ENCODE measurements around the gene NOP53. TPM values are rescaled to one million over a fixed set of nuclear protein-coding genes. Genes with fewer than 3 reads are reported as not detected.
"Not testable (repeated sequence)": the region's sequence is repeated elsewhere in the genome, so short reads cannot be mapped to it uniquely, and the experiment has no call there.

NOP53 gene
- total and polyA plus RNA-seq, 4 donors = 25.8 to 85.5 (median 38.6) TPM

DNA sequence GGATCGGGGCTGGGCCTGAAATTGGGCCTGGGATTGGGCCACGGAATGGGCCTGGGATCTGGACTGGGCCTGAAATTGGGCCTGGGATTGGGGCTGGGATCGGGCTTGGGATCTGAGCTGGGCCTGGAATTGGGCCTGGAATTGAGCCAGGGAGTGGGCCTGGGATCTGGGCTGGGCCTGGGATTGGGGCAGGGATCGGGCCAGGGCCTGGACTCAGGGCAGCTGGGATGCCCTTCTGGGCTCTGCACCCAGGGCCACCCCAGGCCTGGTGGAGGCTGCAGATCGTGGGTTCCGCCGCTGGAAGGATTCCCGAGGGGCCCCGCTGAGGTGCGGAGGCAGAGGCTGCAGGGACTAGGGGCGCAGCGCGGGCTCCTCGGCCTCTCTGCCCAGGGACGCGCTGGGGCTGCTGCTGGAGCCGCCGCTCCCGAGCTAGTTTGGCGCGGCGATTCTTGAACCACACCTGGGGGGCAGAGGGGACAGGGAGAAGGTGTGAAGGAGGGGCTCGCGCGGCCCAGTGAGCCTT is 57.2 kb downstream of the NOP53 start (continued):
- TF ChIP-seq, protein P1, sequence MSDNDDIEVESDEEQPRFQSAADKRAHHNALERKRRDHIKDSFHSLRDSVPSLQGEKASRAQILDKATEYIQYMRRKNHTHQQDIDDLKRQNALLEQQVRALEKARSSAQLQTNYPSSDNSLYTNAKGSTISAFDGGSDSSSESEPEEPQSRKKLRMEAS (IDR thresholded peaks at IDR 0.05) = no peak

DNA sequence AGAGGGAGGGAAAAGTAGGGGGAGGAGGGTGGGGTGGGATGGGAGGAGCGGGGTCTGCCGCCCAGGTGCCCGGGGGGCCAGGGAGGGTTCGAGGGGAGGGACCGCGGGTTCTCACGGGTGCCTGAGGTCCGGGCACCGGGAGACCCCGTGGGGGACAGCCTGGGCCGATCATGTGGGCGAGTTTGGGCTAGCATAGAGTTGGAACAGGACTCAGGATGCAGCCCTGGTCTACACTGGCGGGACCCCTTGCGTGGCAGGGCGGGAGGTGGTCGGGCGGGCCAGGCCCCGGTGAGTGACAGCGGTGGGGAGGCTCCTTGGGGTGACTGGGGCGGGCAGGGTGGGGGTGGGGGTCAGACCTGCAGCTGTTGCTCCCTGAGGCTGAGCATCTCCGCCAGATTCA is 57.8 kb downstream of the NOP53 start:
- H3K4me1 ChIP-seq (ENCODE audit: control insufficient read depth in 4 of 4, insufficient read depth in 4 of 4, low read length in 3 of 4); H3K4me3 ChIP-seq (ENCODE audit: low read depth in 1 of 3, low read length in 3 of 3); H3K27me3 ChIP-seq (ENCODE audit: control insufficient read depth in 4 of 4, insufficient read depth in 4 of 4, low read length in 3 of 4); H3K9me3 ChIP-seq (ENCODE audit: control insufficient read depth in 4 of 4, low read length in 3 of 4); H3K27ac ChIP-seq (ENCODE audit: low read depth in 1 of 2, low read length in 2 of 2); DNase-seq (ENCODE audit: low spot score); H3K9ac ChIP-seq (ENCODE audit: low read depth in 1 of 2, low read length in 2 of 2); H3K36me3 ChIP-seq (ENCODE audit: control insufficient read depth in 4 of 4, insufficient read depth in 3 of 4, low read depth in 1 of 4, low read length in 3 of 4): not testable (repeated sequence)
- WGBS = 78% methylated on average over 21 of the region's 21 CpGs

DNA sequence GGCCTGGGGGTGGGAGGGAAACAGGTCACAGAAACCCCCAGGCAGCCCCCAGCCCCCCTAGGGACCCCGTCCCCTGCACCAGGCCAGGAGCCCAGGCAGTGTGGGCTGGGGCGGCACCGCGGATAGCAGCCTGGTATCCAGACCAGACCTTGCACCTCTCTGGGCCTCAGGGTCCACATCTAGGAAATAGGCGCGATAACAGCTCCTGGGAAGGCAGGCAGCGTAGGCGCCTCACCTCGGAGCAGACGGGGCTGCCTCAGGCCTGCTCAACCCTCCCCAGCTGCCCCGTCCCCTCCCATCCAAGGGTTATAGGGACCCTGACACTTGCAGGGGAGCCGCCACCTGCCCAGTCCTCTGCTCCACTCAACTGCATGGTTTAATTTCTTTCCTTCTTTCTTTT is 58.3 kb downstream of the NOP53 start:
- H3K9me3 ChIP-seq (ENCODE audit: control insufficient read depth in 4 of 4, low read length in 3 of 4); H3K27ac ChIP-seq (ENCODE audit: low read depth in 1 of 2, low read length in 2 of 2); H3K9ac ChIP-seq (ENCODE audit: low read depth in 1 of 2, low read length in 2 of 2); H3K4me3 ChIP-seq (ENCODE audit: low read depth in 1 of 3, low read length in 3 of 3); H3K4me1 ChIP-seq (ENCODE audit: control insufficient read depth in 4 of 4, insufficient read depth in 4 of 4, low read length in 3 of 4); H3K27me3 ChIP-seq (ENCODE audit: control insufficient read depth in 4 of 4, insufficient read depth in 4 of 4, low read length in 3 of 4); DNase-seq (ENCODE audit: low spot score); H3K36me3 ChIP-seq (ENCODE audit: control insufficient read depth in 4 of 4, insufficient read depth in 3 of 4, low read depth in 1 of 4, low read length in 3 of 4): not testable (repeated sequence)
- 89% methylated on average over 11 of the region's 12 CpGs for WGBS

DNA sequence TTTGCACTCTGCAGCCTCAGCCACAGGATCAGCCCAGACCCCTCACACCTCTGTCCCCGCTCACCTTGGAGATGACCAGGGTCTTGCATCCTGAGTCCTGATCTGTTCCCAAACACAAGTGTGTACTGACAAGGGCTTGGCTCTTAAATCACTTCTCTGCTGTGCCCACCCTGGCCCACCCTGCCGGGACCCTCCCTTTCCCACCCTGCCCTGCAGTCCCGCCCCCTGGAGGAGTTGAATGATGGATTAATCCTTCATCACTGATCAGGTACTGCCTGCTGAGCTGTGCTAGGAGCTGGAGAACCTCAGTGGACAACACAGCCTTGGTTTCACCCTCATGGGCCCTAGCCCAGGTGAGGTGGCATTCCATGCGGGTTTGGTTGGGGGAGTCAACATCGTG is 59.1 kb downstream of the NOP53 start, which contains the start of gene TPRX1:
TSS of gene TPRX1 (minus strand) at position 101 of the 400 bp plus-strand sequence. CDS start at position 89, 12 bp downstream.
- DNase-seq (ENCODE audit: low spot score); H3K4me1 ChIP-seq (ENCODE audit: control insufficient read depth in 4 of 4, insufficient read depth in 4 of 4, low read length in 3 of 4); H3K4me3 ChIP-seq (ENCODE audit: low read depth in 1 of 3, low read length in 3 of 3); H3K36me3 ChIP-seq (ENCODE audit: control insufficient read depth in 4 of 4, insufficient read depth in 3 of 4, low read depth in 1 of 4, low read length in 3 of 4); H3K27ac ChIP-seq (ENCODE audit: low read depth in 1 of 2, low read length in 2 of 2); H3K9me3 ChIP-seq (ENCODE audit: control insufficient read depth in 4 of 4, low read length in 3 of 4); H3K27me3 ChIP-seq (ENCODE audit: control insufficient read depth in 4 of 4, insufficient read depth in 4 of 4, low read length in 3 of 4); H3K9ac ChIP-seq (ENCODE audit: low read depth in 1 of 2, low read length in 2 of 2): not testable (repeated sequence)
- WGBS = 66% methylated on average over 5 of the region's 5 CpGs

DNA sequence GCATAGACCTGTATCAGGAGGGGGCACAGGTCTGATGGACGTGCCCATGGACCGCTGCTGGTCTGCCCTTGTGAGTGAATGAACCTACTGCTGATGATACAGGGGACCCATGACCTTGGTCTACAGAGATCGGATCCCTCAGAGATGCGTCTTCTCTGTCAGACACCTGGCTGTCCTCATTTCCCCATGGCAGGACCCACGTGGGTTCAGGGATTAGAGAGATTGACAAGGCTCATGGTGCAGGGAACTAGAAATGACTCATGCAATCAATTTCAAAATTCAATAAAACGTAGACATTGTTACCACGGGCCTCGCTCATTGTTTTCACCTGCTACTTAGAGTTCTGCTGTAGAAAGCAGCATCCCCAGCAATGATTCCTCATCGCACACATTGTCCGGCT is 60.0 kb downstream of the NOP53 start:
- Histone ChIP-seq H3K9ac (ENCODE audit: low read depth in 1 of 2, low read length in 2 of 2) (no peak overlapping the region), H3K27ac (ENCODE audit: low read depth in 1 of 2, low read length in 2 of 2) (no peak overlapping the region), H3K27me3 (ENCODE audit: control insufficient read depth in 4 of 4, insufficient read depth in 4 of 4, low read length in 3 of 4) (no peaks in the 10 kb centered on the region), H3K9me3 (ENCODE audit: control insufficient read depth in 4 of 4, low read length in 3 of 4) (no peaks in the 10 kb centered on the region), H3K4me1 (ENCODE audit: control insufficient read depth in 4 of 4, insufficient read depth in 4 of 4, low read length in 3 of 4) (no peaks in the 10 kb centered on the region), H3K4me3 (ENCODE audit: low read depth in 1 of 3, low read length in 3 of 3) (no peak overlapping the region), H3K36me3 (ENCODE audit: control insufficient read depth in 4 of 4, insufficient read depth in 3 of 4, low read depth in 1 of 4, low read length in 3 of 4) (no peaks in the 10 kb centered on the region)
- TF ChIP-seq, protein P2, sequence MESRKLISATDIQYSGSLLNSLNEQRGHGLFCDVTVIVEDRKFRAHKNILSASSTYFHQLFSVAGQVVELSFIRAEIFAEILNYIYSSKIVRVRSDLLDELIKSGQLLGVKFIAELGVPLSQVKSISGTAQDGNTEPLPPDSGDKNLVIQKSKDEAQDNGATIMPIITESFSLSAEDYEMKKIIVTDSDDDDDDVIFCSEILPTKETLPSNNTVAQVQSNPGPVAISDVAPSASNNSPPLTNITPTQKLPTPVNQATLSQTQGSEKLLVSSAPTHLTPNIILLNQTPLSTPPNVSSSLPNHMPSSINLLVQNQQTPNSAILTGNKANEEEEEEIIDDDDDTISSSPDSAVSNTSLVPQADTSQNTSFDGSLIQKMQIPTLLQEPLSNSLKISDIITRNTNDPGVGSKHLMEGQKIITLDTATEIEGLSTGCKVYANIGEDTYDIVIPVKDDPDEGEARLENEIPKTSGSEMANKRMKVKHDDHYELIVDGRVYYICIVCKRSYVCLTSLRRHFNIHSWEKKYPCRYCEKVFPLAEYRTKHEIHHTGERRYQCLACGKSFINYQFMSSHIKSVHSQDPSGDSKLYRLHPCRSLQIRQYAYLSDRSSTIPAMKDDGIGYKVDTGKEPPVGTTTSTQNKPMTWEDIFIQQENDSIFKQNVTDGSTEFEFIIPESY (IDR thresholded peaks at IDR 0.05) = no peak
- TF ChIP-seq YY1 (IDR thresholded peaks at IDR 0.05) = no peak
- 81% methylated on average over 10 of the region's 10 CpGs for WGBS
- no peak for DNase-seq (ENCODE audit: low spot score)

DNA sequence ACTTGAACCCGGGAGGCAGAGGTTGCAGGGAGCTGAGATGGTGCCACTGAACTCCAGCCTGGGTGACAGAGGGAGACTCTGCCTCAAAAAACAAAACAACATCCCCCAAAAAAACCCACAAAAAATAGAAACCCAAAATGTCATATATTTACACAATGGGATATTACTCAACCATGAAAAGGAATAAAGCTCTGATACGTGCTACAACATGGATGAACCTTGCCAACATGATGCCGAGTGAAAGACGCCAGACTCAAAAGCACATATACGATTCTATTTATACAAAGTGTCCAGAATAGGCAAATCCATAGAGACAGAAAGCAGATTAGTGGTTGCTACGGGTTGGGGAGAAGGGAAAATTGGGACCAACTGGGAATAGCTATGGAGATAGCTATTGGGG is 61.1 kb downstream of the NOP53 start:
- H3K4me1 ChIP-seq (ENCODE audit: control insufficient read depth in 4 of 4, insufficient read depth in 4 of 4, low read length in 3 of 4) = no peaks in the 10 kb centered on the region
- WGBS = 88% methylated on average over 6 of the region's 6 CpGs
- no peaks in the 10 kb centered on the region for H3K36me3 ChIP-seq (ENCODE audit: control insufficient read depth in 4 of 4, insufficient read depth in 3 of 4, low read depth in 1 of 4, low read length in 3 of 4)
- no peak for DNase-seq (ENCODE audit: low spot score)
- H3K27me3 ChIP-seq (ENCODE audit: control insufficient read depth in 4 of 4, insufficient read depth in 4 of 4, low read length in 3 of 4) = no peaks in the 10 kb centered on the region
- H3K9ac ChIP-seq (ENCODE audit: low read depth in 1 of 2, low read length in 2 of 2) = no peak overlapping the region
- H3K4me3 ChIP-seq (ENCODE audit: low read depth in 1 of 3, low read length in 3 of 3) = no peak overlapping the region
- H3K27ac ChIP-seq (ENCODE audit: low read depth in 1 of 2, low read length in 2 of 2) = no peak overlapping the region
- H3K9me3 ChIP-seq (ENCODE audit: control insufficient read depth in 4 of 4, low read length in 3 of 4) = no peaks in the 10 kb centered on the region
- no peak for TF ChIP-seq NR2F2 (IDR thresholded peaks at IDR 0.05)
- TF ChIP-seq RXRA (IDR thresholded peaks at IDR 0.05) = no peak
- no peak for TF ChIP-seq YY1 (IDR thresholded peaks at IDR 0.05)
- TF ChIP-seq, protein P3, sequence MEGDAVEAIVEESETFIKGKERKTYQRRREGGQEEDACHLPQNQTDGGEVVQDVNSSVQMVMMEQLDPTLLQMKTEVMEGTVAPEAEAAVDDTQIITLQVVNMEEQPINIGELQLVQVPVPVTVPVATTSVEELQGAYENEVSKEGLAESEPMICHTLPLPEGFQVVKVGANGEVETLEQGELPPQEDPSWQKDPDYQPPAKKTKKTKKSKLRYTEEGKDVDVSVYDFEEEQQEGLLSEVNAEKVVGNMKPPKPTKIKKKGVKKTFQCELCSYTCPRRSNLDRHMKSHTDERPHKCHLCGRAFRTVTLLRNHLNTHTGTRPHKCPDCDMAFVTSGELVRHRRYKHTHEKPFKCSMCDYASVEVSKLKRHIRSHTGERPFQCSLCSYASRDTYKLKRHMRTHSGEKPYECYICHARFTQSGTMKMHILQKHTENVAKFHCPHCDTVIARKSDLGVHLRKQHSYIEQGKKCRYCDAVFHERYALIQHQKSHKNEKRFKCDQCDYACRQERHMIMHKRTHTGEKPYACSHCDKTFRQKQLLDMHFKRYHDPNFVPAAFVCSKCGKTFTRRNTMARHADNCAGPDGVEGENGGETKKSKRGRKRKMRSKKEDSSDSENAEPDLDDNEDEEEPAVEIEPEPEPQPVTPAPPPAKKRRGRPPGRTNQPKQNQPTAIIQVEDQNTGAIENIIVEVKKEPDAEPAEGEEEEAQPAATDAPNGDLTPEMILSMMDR (IDR thresholded peaks at IDR 0.05; ENCODE audit: low read depth, low read length, missing input control) = no peak
- no peak for TF ChIP-seq RAD21 (IDR thresholded peaks at IDR 0.05)
- no peak for TF ChIP-seq HNF4A (conservative IDR thresholded peaks at IDR 0.05)
- TF ChIP-seq, protein P4, sequence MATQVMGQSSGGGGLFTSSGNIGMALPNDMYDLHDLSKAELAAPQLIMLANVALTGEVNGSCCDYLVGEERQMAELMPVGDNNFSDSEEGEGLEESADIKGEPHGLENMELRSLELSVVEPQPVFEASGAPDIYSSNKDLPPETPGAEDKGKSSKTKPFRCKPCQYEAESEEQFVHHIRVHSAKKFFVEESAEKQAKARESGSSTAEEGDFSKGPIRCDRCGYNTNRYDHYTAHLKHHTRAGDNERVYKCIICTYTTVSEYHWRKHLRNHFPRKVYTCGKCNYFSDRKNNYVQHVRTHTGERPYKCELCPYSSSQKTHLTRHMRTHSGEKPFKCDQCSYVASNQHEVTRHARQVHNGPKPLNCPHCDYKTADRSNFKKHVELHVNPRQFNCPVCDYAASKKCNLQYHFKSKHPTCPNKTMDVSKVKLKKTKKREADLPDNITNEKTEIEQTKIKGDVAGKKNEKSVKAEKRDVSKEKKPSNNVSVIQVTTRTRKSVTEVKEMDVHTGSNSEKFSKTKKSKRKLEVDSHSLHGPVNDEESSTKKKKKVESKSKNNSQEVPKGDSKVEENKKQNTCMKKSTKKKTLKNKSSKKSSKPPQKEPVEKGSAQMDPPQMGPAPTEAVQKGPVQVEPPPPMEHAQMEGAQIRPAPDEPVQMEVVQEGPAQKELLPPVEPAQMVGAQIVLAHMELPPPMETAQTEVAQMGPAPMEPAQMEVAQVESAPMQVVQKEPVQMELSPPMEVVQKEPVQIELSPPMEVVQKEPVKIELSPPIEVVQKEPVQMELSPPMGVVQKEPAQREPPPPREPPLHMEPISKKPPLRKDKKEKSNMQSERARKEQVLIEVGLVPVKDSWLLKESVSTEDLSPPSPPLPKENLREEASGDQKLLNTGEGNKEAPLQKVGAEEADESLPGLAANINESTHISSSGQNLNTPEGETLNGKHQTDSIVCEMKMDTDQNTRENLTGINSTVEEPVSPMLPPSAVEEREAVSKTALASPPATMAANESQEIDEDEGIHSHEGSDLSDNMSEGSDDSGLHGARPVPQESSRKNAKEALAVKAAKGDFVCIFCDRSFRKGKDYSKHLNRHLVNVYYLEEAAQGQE (IDR thresholded peaks at IDR 0.05) = no peak
